ENCODE measurements around the gene PPIL6. TPM values are rescaled to one million over a fixed set of nuclear protein-coding genes. Genes with fewer than 3 reads are reported as not detected.

Gene PPIL6
- total RNA-seq, 4 donors from 2014 or later: 2.3 to 7.4 (median 4.1) TPM

- no peak for DNase-seq (ENCODE audit: low spot score)
- no peak for ATAC-seq (ENCODE audit: low FRiP score)
- TF ChIP-seq CTCF (IDR thresholded peaks at IDR 0.05): no peak
These were observed 88.9 kb downstream of the PPIL6 start for GRCh38 chr6:109351231-109352130.

GRCh38 chr6:109349419-109349987 is 90.9 kb downstream of the PPIL6 start:
- no peak for ATAC-seq (ENCODE audit: low FRiP score)
- no peak for DNase-seq (ENCODE audit: low spot score)
- no peak for TF ChIP-seq CTCF (IDR thresholded peaks at IDR 0.05)

- no peak for TF ChIP-seq CTCF (IDR thresholded peaks at IDR 0.05)
- DNase-seq (ENCODE audit: low spot score) (no peak), ATAC-seq (ENCODE audit: low FRiP score) (no peak)
These were observed 92.2 kb downstream of the PPIL6 start for GRCh38 chr6:109348226-109348625.

- no peak for DNase-seq (ENCODE audit: low spot score)
- ATAC-seq (ENCODE audit: low FRiP score): no peak
- TF ChIP-seq CTCF (IDR thresholded peaks at IDR 0.05): no peak
These were observed 92.6 kb downstream of the PPIL6 start for GRCh38 chr6:109347779-109348178.

GRCh38 chr6:109345986-109346385 is 94.4 kb downstream of the PPIL6 start:
- no peak for DNase-seq (ENCODE audit: low spot score)
- no peak for ATAC-seq (ENCODE audit: low FRiP score)
- no peak for TF ChIP-seq CTCF (IDR thresholded peaks at IDR 0.05)

GRCh38 chr6:109344226-109344625 is 96.2 kb downstream of the PPIL6 start:
- ATAC-seq (ENCODE audit: low FRiP score): no peak
- no peak for TF ChIP-seq CTCF (IDR thresholded peaks at IDR 0.05)

GRCh38 chr6:109343518-109343917 is 96.9 kb downstream of the PPIL6 start:
- no peak for ATAC-seq (ENCODE audit: low FRiP score)
- DNase-seq (ENCODE audit: low spot score): no peak
- no peak for TF ChIP-seq CTCF (IDR thresholded peaks at IDR 0.05)

More at GRCh38 chr6:109344226-109344625, 96.2 kb downstream of the PPIL6 start:
- no peak for DNase-seq (ENCODE audit: low spot score)
